HepG2 (cell line): Measurements from ENCODE around the gene MC3R. TPM values are rescaled to one million over a fixed set of nuclear protein-coding genes. Genes with fewer than 3 reads are reported as not detected.

Experiments used
- BHLHE40 ChIP-seq: IDR thresholded peaks from 2 replicates; pipeline ENCODE4 v1.6.1; 2011; ENCODE audit warnings: low read length, improper control_type of control experiment
- CBX5 ChIP-seq: sonication (generic); formaldehyde crosslinking; IDR thresholded peaks from 2 replicates; pipeline ENCODE4 v1.4.0; 2020; ENCODE audit warnings: missing genetic modification reagents, borderline replicate concordance
- CCAR2 ChIP-seq: fragments of 200-400 bp; formaldehyde crosslinking; optimal IDR thresholded peaks from 2 replicates; pipeline ENCODE3; 2018; ENCODE audit warnings: low read depth, mild to moderate bottlenecking, low read length, moderate library complexity
- CENPBD1 ChIP-seq: sonication (generic); formaldehyde crosslinking; IDR thresholded peaks from 2 replicates; pipeline ENCODE4 v1.8.0; 2022; ENCODE audit warnings: missing genetic modification reagents, low read depth, mild to moderate bottlenecking, borderline replicate concordance
- CREBL2 ChIP-seq: sonication (generic); formaldehyde crosslinking; IDR thresholded peaks from 2 replicates; pipeline ENCODE4 v1.8.1; 2023; ENCODE audit warnings: missing genetic modification reagents, mild to moderate bottlenecking, borderline replicate concordance
- CSRNP1 ChIP-seq: sonication (generic); formaldehyde crosslinking; IDR thresholded peaks from 2 replicates; pipeline ENCODE4 v1.8.1; 2023; ENCODE audit warnings: mild to moderate bottlenecking, missing genetic modification reagents
- DPF2 ChIP-seq: sonication (generic); formaldehyde crosslinking; IDR thresholded peaks from 2 replicates; pipeline ENCODE4 v1.4.0; 2020; ENCODE audit warnings: mild to moderate bottlenecking, low read depth, missing genetic modification reagents, borderline replicate concordance
- E2F5 ChIP-seq: sonication (generic); formaldehyde crosslinking; conservative IDR thresholded peaks from 2 replicates; pipeline ENCODE4 v1.4.0; 2020; ENCODE audit warnings: missing genetic modification reagents
- FOXM1 ChIP-seq: sonication (generic); formaldehyde crosslinking; IDR thresholded peaks from 2 replicates; pipeline ENCODE4 v1.5.0; 2020; ENCODE audit warnings: missing genetic modification reagents
- JUND ChIP-seq: sonication (generic); formaldehyde crosslinking; IDR thresholded peaks from 2 replicates; pipeline ENCODE4 v1.8.0; 2022; ENCODE audit warnings: mild to moderate bottlenecking, missing genetic modification reagents
- MAFK ChIP-seq, 2 experiments: IDR thresholded peaks in 1 of 2; conservative IDR thresholded peaks in 1 of 2; 2 replicates each; pipeline ENCODE4 v1.6.1; 2011; ENCODE audit warnings: improper control_type of control experiment in 2 of 2, low read length in 2 of 2
- NFE2L1 ChIP-seq: sonication (generic); formaldehyde crosslinking; IDR thresholded peaks from 2 replicates; pipeline ENCODE4 v1.4.0; 2020; ENCODE audit warnings: missing genetic modification reagents, mild to moderate bottlenecking, borderline replicate concordance
- SMARCE1 ChIP-seq: fragments of 450-650 bp; IDR thresholded peaks from 2 replicates; pipeline ENCODE4 v1.6.1; 2017; ENCODE audit warnings: borderline replicate concordance
- TBX2 ChIP-seq: sonication (generic); formaldehyde crosslinking; IDR thresholded peaks from 2 replicates; pipeline ENCODE4 v1.5.0; 2020; ENCODE audit warnings: missing genetic modification reagents, mild to moderate bottlenecking, borderline replicate concordance
- ZBTB49 ChIP-seq: sonication (generic); formaldehyde crosslinking; IDR thresholded peaks from 2 replicates; pipeline ENCODE4 v1.4.0; 2020; ENCODE audit warnings: missing genetic modification reagents, borderline replicate concordance
- ZFP36L2 ChIP-seq: sonication (generic); formaldehyde crosslinking; IDR thresholded peaks from 2 replicates; pipeline ENCODE4 v1.4.0; 2020; ENCODE audit warnings: missing genetic modification reagents
- ZFP90 ChIP-seq: sonication (generic); formaldehyde crosslinking; IDR thresholded peaks from 2 replicates; pipeline ENCODE4 v1.8.0; 2022; ENCODE audit warnings: missing genetic modification reagents, mild to moderate bottlenecking, inconsistent platforms, borderline replicate concordance
- ZNF282 ChIP-seq: fragments of 450-650 bp; IDR thresholded peaks from 2 replicates; pipeline ENCODE4 v1.6.1; 2018; ENCODE audit not compliant: partially characterized antibody
- ZNF317 ChIP-seq: sonication (generic); formaldehyde crosslinking; IDR thresholded peaks from 2 replicates; pipeline ENCODE4 v1.5.0; 2020; ENCODE audit warnings: mild to moderate bottlenecking, missing genetic modification reagents
- ZNF496 ChIP-seq: sonication (generic); formaldehyde crosslinking; IDR thresholded peaks from 2 replicates; pipeline ENCODE4 v1.8.1; 2023; ENCODE audit warnings: mild to moderate bottlenecking, moderate library complexity, missing genetic modification reagents; ENCODE audit not compliant: insufficient replicate concordance
- ZNF703 ChIP-seq: sonication (generic); formaldehyde crosslinking; IDR thresholded peaks from 2 replicates; pipeline ENCODE4 v1.5.1; 2020; ENCODE audit warnings: missing genetic modification reagents, mild to moderate bottlenecking, moderate library complexity, borderline replicate concordance
- ZNF780A ChIP-seq: sonication (generic); formaldehyde crosslinking; IDR thresholded peaks from 2 replicates; pipeline ENCODE4 v1.8.0; 2022; ENCODE audit warnings: mild to moderate bottlenecking, missing genetic modification reagents, moderate library complexity
- ZNF879 ChIP-seq: sonication (generic); formaldehyde crosslinking; IDR thresholded peaks from 2 replicates; pipeline ENCODE4 v1.8.1; 2023; ENCODE audit warnings: missing genetic modification reagents
- polyA plus RNA-seq, 8 experiments: library from polyadenylated mRNA; depleted of rRNA in 3 of 8; stranded (reverse) in 7 of 8; unstranded in 1 of 8; fragments of >200 nt; fragmentation: Illumina TruSeq in 4 of 8; extraction: Trizol in 4 of 8; gene quantifications; 2 replicates each; pipeline versions ENCODE4 v1.2.1 to v1.2.3, GENCODE V29; 2011 to 2016; ENCODE audit warnings: low read depth in 4 of 8, missing spikeins in 1 of 8, mixed read lengths in 1 of 8; ENCODE audit not compliant: insufficient read depth in 1 of 8
- total RNA-seq, 5 experiments: library from RNA; depleted of rRNA; stranded (reverse); fragments of >200 nt; fragmentation: Illumina TruSeq; extraction: Trizol; gene quantifications; 2 replicates each; pipeline ENCODE4 v1.2.3, GENCODE V29; 2016; ENCODE audit warnings: low read depth in 1 of 5

MC3R gene
- total and polyA plus RNA-seq, 2 of the 13 experiments (the other 11 are each of a cell fraction or from before 2014, with no cell fraction given) = not detected

DNA sequence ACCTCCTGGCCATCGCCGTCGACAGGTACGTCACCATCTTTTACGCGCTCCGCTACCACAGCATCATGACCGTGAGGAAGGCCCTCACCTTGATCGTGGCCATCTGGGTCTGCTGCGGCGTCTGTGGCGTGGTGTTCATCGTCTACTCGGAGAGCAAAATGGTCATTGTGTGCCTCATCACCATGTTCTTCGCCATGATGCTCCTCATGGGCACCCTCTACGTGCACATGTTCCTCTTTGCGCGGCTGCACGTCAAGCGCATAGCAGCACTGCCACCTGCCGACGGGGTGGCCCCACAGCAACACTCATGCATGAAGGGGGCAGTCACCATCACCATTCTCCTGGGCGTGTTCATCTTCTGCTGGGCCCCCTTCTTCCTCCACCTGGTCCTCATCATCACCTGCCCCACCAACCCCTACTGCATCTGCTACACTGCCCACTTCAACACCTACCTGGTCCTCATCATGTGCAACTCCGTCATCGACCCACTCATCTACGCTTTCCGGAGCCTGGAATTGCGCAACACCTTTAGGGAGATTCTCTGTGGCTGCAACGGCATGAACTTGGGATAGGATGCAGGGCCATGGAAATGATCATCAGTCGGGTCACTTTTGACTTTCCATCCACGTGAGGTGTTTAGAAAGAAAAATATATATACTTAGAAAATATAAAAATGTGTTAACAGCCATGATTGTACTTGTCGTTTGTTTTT, 868 bp downstream of the MC3R start (continued):
- no peak for TF ChIP-seq NFE2L1 (CRISPR knock-in tag)
- no peak for TF ChIP-seq SMARCE1
- no peak for TF ChIP-seq ZNF282
- no peak for TF ChIP-seq ZNF780A (CRISPR knock-in tag)
- TF ChIP-seq ZFP36L2 (CRISPR knock-in tag) = no peak
- TF ChIP-seq ZNF496 (CRISPR knock-in tag) = no peak
- no peak for TF ChIP-seq JUND (CRISPR knock-in tag)
- TF ChIP-seq ZNF317 (CRISPR knock-in tag) = no peak
- TF ChIP-seq TBX2 (CRISPR knock-in tag) = no peak
- TF ChIP-seq CCAR2 = no peak
- TF ChIP-seq DPF2 (CRISPR knock-in tag) = no peak
- TF ChIP-seq CREBL2 (CRISPR knock-in tag) = no peak
- no peak for TF ChIP-seq MAFK (conservative IDR thresholded peaks at IDR 0.05 in 1 of 2, IDR thresholded peaks at IDR 0.05 in 1 of 2; ENCODE audit: low read length in 2 of 2)
- TF ChIP-seq ZFP90 (CRISPR knock-in tag) = no peak
- TF ChIP-seq ZBTB49 = no peak
- no peak for TF ChIP-seq ZNF879
- no peak for TF ChIP-seq BHLHE40
- TF ChIP-seq CBX5 (CRISPR knock-in tag) = 0 out of 2 replicates have a peak, but pooled peaks have one; percentile 69
- TF ChIP-seq E2F5 (CRISPR knock-in tag) = no peak
- no peak for TF ChIP-seq FOXM1 (CRISPR knock-in tag)
- no peak for TF ChIP-seq CSRNP1 (CRISPR knock-in tag)
- TF ChIP-seq ZNF703 (CRISPR knock-in tag) = no peak
- TF ChIP-seq CENPBD1 (CRISPR knock-in tag) = no peak
